ENCODE results near the gene STX1B.
"Not testable (repeated sequence)": the region's sequence is repeated elsewhere in the genome, so short reads cannot be mapped to it uniquely, and the experiment has no call there.

The STX1B gene

GRCh38 chr16:30953511-30954124, 56.8 kb downstream of the STX1B start:
- DNase-seq (ENCODE audit: low read depth in 2 of 2, low spot score in 1 of 2): peak in 1 of 2 donors; percentile 19

GRCh38 chr16:30953111-30953510, 57.3 kb downstream of the STX1B start:
- DNase-seq (ENCODE audit: low read depth in 2 of 2, low spot score in 1 of 2): no peak

GRCh38 chr16:30951750-30952149, 58.7 kb downstream of the STX1B start:
- DNase-seq (ENCODE audit: low read depth in 2 of 2, low spot score in 1 of 2): no peak

- no peak for DNase-seq (ENCODE audit: low read depth in 2 of 2, low spot score in 1 of 2)
Measured at GRCh38 chr16:30951193-30951592, 59.2 kb downstream of the STX1B start.

GRCh38 chr16:30950516-30951065, 59.8 kb downstream of the STX1B start:
- DNase-seq (ENCODE audit: low read depth in 2 of 2, low spot score in 1 of 2): no peak

GRCh38 chr16:30949650-30950515, 60.6 kb downstream of the STX1B start:
- no peak for DNase-seq (ENCODE audit: low read depth in 2 of 2, low spot score in 1 of 2)

- no peak for DNase-seq (ENCODE audit: low read depth in 2 of 2, low spot score in 1 of 2)
Measured at GRCh38 chr16:30948667-30949649, 61.5 kb downstream of the STX1B start, which contains the start of gene ORAI3. ORAI3 (plus strand) TSS chr16:30949068; CDS start chr16:30949290, 222 bp downstream.

- no peak for DNase-seq (ENCODE audit: low read depth in 2 of 2, low spot score in 1 of 2)
Measured at GRCh38 chr16:30947859-30948666, 62.4 kb downstream of the STX1B start.

- no peak for DNase-seq (ENCODE audit: low read depth in 2 of 2, low spot score in 1 of 2)
Measured at GRCh38 chr16:30947541-30947858, 62.9 kb downstream of the STX1B start.

- DNase-seq (ENCODE audit: low read depth in 2 of 2, low spot score in 1 of 2): no peak
Measured at GRCh38 chr16:30946671-30947540, 63.5 kb downstream of the STX1B start.

GRCh38 chr16:30944352-30944751, 66.1 kb downstream of the STX1B start:
- DNase-seq (ENCODE audit: low read depth in 2 of 2, low spot score in 1 of 2): no peak

- no peak for DNase-seq (ENCODE audit: low read depth in 2 of 2, low spot score in 1 of 2)
Measured at GRCh38 chr16:30942426-30942806, 68.0 kb downstream of the STX1B start.

- DNase-seq (ENCODE audit: low read depth in 2 of 2, low spot score in 1 of 2): peak in 1 of 2 donors; percentile 24
Measured at GRCh38 chr16:30941600-30942425, 68.6 kb downstream of the STX1B start.

GRCh38 chr16:30939571-30939970, 70.9 kb downstream of the STX1B start:
- DNase-seq (ENCODE audit: low read depth in 2 of 2, low spot score in 1 of 2): not testable (repeated sequence)
